ENCODE measurements around the gene CSPG5. TPM values are rescaled to one million over a fixed set of nuclear protein-coding genes. Genes with fewer than 3 reads are reported as not detected.

CSPG5 gene
- total RNA-seq: 0.68 and 0.99 TPM in 2 replicates
- 0.14 TPM for total RNA-seq (2013)
- polyA plus RNA-seq: 0.04 and 0.06 TPM in 2 replicates
- polyA minus RNA-seq: 0.17 and 0.29 TPM in 2 replicates

GRCh38 chr3:47578691-47579632 lies at the start of gene CSPG5:
Gene CSPG5 (minus strand): TSS chr3:47578865. CDS start chr3:47578693, 172 bp downstream.
- H4K20me1 ChIP-seq (ENCODE audit: control insufficient read depth, insufficient read depth, low read length, poor library complexity, severe bottlenecking): no peaks in the 10 kb centered on the region
- ChIA-PET POLR2A (interaction anchor here (0.7 kb wide), 1 partner anchor 202 kb away, joined by 3 read pairs; no protein-coding TSS in a partner anchor), CTCF (no interaction called here)
- peaks cover 18% of the 10 kb centered on the region for H3K27me3 Mint-ChIP-seq
- peaks cover 0 to 34% (median 22%) of the 10 kb centered on the region in 4 experiments for H3K27me3 ChIP-seq (replicated peaks in 1 of 4; ENCODE audit: control extremely low read depth in 1 of 4, control insufficient read depth in 3 of 4, insufficient read depth in 4 of 4, low read length in 3 of 4)
- peaks cover 15% of the 10 kb centered on the region in 2 donors for H3K4me1 ChIP-seq (ENCODE audit: control insufficient read depth in 2 of 2, insufficient read depth in 2 of 2, low read length in 2 of 2)
- H3K4me1 Mint-ChIP-seq: no peaks in the 10 kb centered on the region
- intact Hi-C loops (cut with micrococcal nuclease): no loop called here
- H3K4me3 ChIP-seq (ENCODE audit: control extremely low read depth in 1 of 5, extremely low read depth in 1 of 5, insufficient read depth in 1 of 5, low read depth in 2 of 5, low read length in 4 of 5): peak within 1 kb of the TSS in 4 of 5 experiments; percentile 26 to 71 (median 62)
- TF ChIP-seq, protein P1, sequence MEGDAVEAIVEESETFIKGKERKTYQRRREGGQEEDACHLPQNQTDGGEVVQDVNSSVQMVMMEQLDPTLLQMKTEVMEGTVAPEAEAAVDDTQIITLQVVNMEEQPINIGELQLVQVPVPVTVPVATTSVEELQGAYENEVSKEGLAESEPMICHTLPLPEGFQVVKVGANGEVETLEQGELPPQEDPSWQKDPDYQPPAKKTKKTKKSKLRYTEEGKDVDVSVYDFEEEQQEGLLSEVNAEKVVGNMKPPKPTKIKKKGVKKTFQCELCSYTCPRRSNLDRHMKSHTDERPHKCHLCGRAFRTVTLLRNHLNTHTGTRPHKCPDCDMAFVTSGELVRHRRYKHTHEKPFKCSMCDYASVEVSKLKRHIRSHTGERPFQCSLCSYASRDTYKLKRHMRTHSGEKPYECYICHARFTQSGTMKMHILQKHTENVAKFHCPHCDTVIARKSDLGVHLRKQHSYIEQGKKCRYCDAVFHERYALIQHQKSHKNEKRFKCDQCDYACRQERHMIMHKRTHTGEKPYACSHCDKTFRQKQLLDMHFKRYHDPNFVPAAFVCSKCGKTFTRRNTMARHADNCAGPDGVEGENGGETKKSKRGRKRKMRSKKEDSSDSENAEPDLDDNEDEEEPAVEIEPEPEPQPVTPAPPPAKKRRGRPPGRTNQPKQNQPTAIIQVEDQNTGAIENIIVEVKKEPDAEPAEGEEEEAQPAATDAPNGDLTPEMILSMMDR (IDR thresholded peaks at IDR 0.05): no peak
- peak; percentile 76 for TF ChIP-seq EZH2 (IDR thresholded peaks at IDR 0.05; ENCODE audit: borderline replicate concordance, insufficient read depth, low read depth, low read length, poor library complexity, severe bottlenecking)
- H3K27ac Mint-ChIP-seq: no peak within 1 kb of the TSS
- peaks cover 0 to 9% (median 0%) of the 10 kb centered on the region in 3 donors for H3K9me3 ChIP-seq (ENCODE audit: control extremely low read depth in 1 of 3, control insufficient read depth in 2 of 3, insufficient read depth in 1 of 3, low read length in 2 of 3)
- no peaks in the 10 kb centered on the region for H3K9me3 Mint-ChIP-seq (ENCODE audit: insufficient read depth)
- ATAC-seq (ENCODE audit: low read depth) (peak; percentile 41), DNase-seq (peak; percentile 55)
- H3K36me3 ChIP-seq (replicated peaks in 1 of 2; ENCODE audit: control extremely low read depth in 1 of 2, control insufficient read depth in 1 of 2, extremely low read depth in 1 of 2, insufficient read depth in 2 of 2, low read length in 1 of 2): no peaks in the 10 kb centered on the region
- 5% methylated on average over 121 of the region's 121 CpGs for WGBS (ENCODE audit: insufficient coverage)
- no peaks in the 10 kb centered on the region for H3K79me2 ChIP-seq (ENCODE audit: control insufficient read depth, insufficient read depth, low read length)
- peak within 1 kb of the TSS; percentile 78 for H3K4me3 Mint-ChIP-seq
- H3K9ac ChIP-seq (ENCODE audit: low read length): peak within 1 kb of the TSS; percentile 64
- peak within 1 kb of the TSS; percentile 74 for H2AFZ ChIP-seq (ENCODE audit: insufficient read depth, low read depth, low read length, poor library complexity, severe bottlenecking)
- H3K27ac ChIP-seq (ENCODE audit: low read length in 2 of 2): no peak within 1 kb of the TSS
- H3K4me2 ChIP-seq (replicated peaks; ENCODE audit: low read depth, low read length, poor library complexity, severe bottlenecking): peak within 1 kb of the TSS; percentile 92

DNA sequence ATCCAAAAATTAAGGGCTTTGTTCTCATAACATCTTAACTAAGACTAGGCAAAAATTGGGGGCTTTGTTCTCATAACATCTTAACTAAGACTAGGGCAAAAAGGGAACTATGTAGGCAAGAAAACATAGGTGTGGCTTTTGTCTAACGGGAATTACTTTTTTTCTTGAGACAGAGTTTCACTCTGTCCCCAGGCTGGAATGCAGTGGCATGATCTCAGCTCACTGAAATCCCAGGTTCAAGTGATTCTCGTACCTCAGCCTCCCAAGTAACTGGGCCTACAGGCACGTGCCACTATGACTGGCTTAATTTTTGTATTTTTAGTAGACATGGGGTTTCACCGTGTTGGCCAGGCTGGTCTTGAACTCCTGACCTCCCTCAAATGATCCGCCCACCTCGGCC lies 49.8 kb upstream of the CSPG5 start:
- no peaks in the 10 kb centered on the region for H3K4me1 Mint-ChIP-seq
- no peaks in the 10 kb centered on the region for H3K9me3 ChIP-seq (ENCODE audit: control extremely low read depth in 1 of 3, control insufficient read depth in 2 of 3, insufficient read depth in 1 of 3, low read length in 2 of 3)
- peaks cover 5% of the 10 kb centered on the region for H3K79me2 ChIP-seq (ENCODE audit: control insufficient read depth, insufficient read depth, low read length)
- no peaks in the 10 kb centered on the region for H3K27me3 ChIP-seq (replicated peaks in 1 of 4; ENCODE audit: control extremely low read depth in 1 of 4, control insufficient read depth in 3 of 4, insufficient read depth in 4 of 4, low read length in 3 of 4)
- 86% methylated on average over 2 of the region's 6 CpGs for WGBS (ENCODE audit: insufficient coverage)
- DNase-seq (no peak), ATAC-seq (ENCODE audit: low read depth) (no peak)
- H3K4me2 ChIP-seq (replicated peaks; ENCODE audit: low read depth, low read length, poor library complexity, severe bottlenecking): no peak overlapping the region
- TF ChIP-seq, protein P1 (IDR thresholded peaks at IDR 0.05): no peak
- TF ChIP-seq EZH2 (IDR thresholded peaks at IDR 0.05; ENCODE audit: borderline replicate concordance, insufficient read depth, low read depth, low read length, poor library complexity, severe bottlenecking): no peak
- peak overlapping the region in 1 of 2 donors; percentile 23 for H3K27ac ChIP-seq (ENCODE audit: low read length in 2 of 2)
- CTCF ChIA-PET: no interaction called here
- no peaks in the 10 kb centered on the region for H4K20me1 ChIP-seq (ENCODE audit: control insufficient read depth, insufficient read depth, low read length, poor library complexity, severe bottlenecking)
- H3K36me3 ChIP-seq (replicated peaks in 1 of 2; ENCODE audit: control extremely low read depth in 1 of 2, control insufficient read depth in 1 of 2, extremely low read depth in 1 of 2, insufficient read depth in 2 of 2, low read length in 1 of 2): peaks cover 12 to 57% of the 10 kb centered on the region in 2 experiments
- H3K4me1 ChIP-seq (ENCODE audit: control insufficient read depth in 2 of 2, insufficient read depth in 2 of 2, low read length in 2 of 2): no peaks in the 10 kb centered on the region
- H3K4me3 Mint-ChIP-seq: no peak overlapping the region
- intact Hi-C loops (cut with micrococcal nuclease): no loop called here
- no peak overlapping the region for H2AFZ ChIP-seq (ENCODE audit: insufficient read depth, low read depth, low read length, poor library complexity, severe bottlenecking)
- H3K27me3 Mint-ChIP-seq: no peaks in the 10 kb centered on the region
- H3K9ac ChIP-seq (ENCODE audit: low read length): no peak overlapping the region
- H3K4me3 ChIP-seq (ENCODE audit: control extremely low read depth in 1 of 5, extremely low read depth in 1 of 5, insufficient read depth in 1 of 5, low read depth in 2 of 5, low read length in 4 of 5): no peak overlapping the region
- no peaks in the 10 kb centered on the region for H3K9me3 Mint-ChIP-seq (ENCODE audit: insufficient read depth)
- peak overlapping the region; percentile 18 for H3K27ac Mint-ChIP-seq
- POLR2A ChIA-PET: no interaction called here
